A673 (cell line): ENCODE results near the gene SSR1. TPM values are rescaled to one million over a fixed set of nuclear protein-coding genes. Genes with fewer than 3 reads are reported as not detected.
"Not testable (repeated sequence)": the region's sequence is repeated elsewhere in the genome, so short reads cannot be mapped to it uniquely, and the experiment has no call there.

ENCODE experiments used
- BruUV-seq: library from RNA; stranded (reverse); fragments of 400-500 nt; replicated peaks from 2 replicates; lab custom pipeline; 2021; lab: Mats Ljungman, UMichigan
- CTCF ChIA-PET: fragments of 300-600 bp; sonication (Branson Sonifier 250); formaldehyde crosslinking; loops from one replicate; lab custom pipeline; 2022; ENCODE audit warnings: antibody characterized with exemption; lab: Charles Lee
- POLR2A ChIA-PET: fragments of 300-600 bp; sonication (Branson Sonifier 250); formaldehyde crosslinking; loops from one replicate; lab custom pipeline; 2022; ENCODE audit warnings: antibody characterized with exemption; ENCODE audit not compliant: low non-redundant PET; lab: Charles Lee
- DNase-seq: peaks from one replicate; pipeline ENCODE4 v3.0.0-alpha.2; 2015; ENCODE audit warnings: low spot score
- H3K27ac ChIP-seq: fragments of 200-600 bp; sonication (generic); 2 replicates; pipeline ENCODE4 v1.5.1; 2016; ENCODE audit warnings: mixed run types, low read depth, mild to moderate bottlenecking, mixed read lengths, antibody characterized with exemption, low read length; ENCODE audit not compliant: poor library complexity, severe bottlenecking
- H3K27me3 ChIP-seq: fragments of 200-600 bp; sonication (generic); replicated peaks from 2 replicates; pipeline ENCODE4 v1.6.1; 2017; ENCODE audit warnings: mixed run types, low read depth, mild to moderate bottlenecking, mixed read lengths, antibody characterized with exemption, low read length; ENCODE audit not compliant: insufficient read depth, poor library complexity
- H3K36me3 ChIP-seq: fragments of 200-600 bp; sonication (generic); 2 replicates; pipeline ENCODE4 v1.6.1; 2016; ENCODE audit warnings: mixed run types, mild to moderate bottlenecking, mixed read lengths, antibody characterized with exemption, low read length; ENCODE audit not compliant: insufficient read depth, poor library complexity, severe bottlenecking
- H3K4me1 ChIP-seq: fragments of 200-600 bp; sonication (generic); 2 replicates; pipeline ENCODE4 v1.6.1; 2017; ENCODE audit warnings: mixed run types, mild to moderate bottlenecking, mixed read lengths, antibody characterized with exemption, low read length; ENCODE audit not compliant: insufficient read depth, poor library complexity, severe bottlenecking
- H3K4me3 ChIP-seq: fragments of 200-600 bp; sonication (generic); 2 replicates; pipeline ENCODE4 v1.5.1; 2016; ENCODE audit warnings: low read depth, mixed run types, mild to moderate bottlenecking, mixed read lengths, low read length; ENCODE audit not compliant: poor library complexity, severe bottlenecking
- H3K9me3 ChIP-seq: fragments of 200-600 bp; sonication (generic); 2 replicates; pipeline ENCODE4 v1.6.1; 2016; ENCODE audit warnings: mixed run types, low read depth, mild to moderate bottlenecking, mixed read lengths, antibody characterized with exemption, low read length; ENCODE audit not compliant: poor library complexity, severe bottlenecking
- EZH2 ChIP-seq: fragments of 200-600 bp; sonication (generic); IDR thresholded peaks from 2 replicates; pipeline ENCODE4 v1.6.1; 2017; ENCODE audit warnings: borderline replicate concordance, low read depth, mild to moderate bottlenecking, mixed read lengths, antibody characterized with exemption, low read length; ENCODE audit not compliant: poor library complexity, severe bottlenecking
- intact Hi-C: fragments of 100-400 bp; cut with micrococcal nuclease; formaldehyde crosslinking; loops from one replicate; pipeline ENCODE4 v1.10.0; 2022; ENCODE audit not compliant: unreplicated experiment
- total RNA-seq: library from RNA; stranded (reverse); gene quantifications from 2 replicates; pipeline ENCODE4 v1.2.3, GENCODE V29; 2021
- TF ChIP-seq, protein P1 (sequence below): fragments of 300-800, 200-600 bp; sonication (generic); conservative IDR thresholded peaks from 2 replicates; pipeline ENCODE4 v1.5.1; 2017; ENCODE audit warnings: low read depth, mild to moderate bottlenecking, antibody characterized with exemption, low read length, moderate library complexity, mixed read lengths

The SSR1 gene
- total RNA-seq, 1 experiment from 2014 or later = 161 TPM

DNA sequence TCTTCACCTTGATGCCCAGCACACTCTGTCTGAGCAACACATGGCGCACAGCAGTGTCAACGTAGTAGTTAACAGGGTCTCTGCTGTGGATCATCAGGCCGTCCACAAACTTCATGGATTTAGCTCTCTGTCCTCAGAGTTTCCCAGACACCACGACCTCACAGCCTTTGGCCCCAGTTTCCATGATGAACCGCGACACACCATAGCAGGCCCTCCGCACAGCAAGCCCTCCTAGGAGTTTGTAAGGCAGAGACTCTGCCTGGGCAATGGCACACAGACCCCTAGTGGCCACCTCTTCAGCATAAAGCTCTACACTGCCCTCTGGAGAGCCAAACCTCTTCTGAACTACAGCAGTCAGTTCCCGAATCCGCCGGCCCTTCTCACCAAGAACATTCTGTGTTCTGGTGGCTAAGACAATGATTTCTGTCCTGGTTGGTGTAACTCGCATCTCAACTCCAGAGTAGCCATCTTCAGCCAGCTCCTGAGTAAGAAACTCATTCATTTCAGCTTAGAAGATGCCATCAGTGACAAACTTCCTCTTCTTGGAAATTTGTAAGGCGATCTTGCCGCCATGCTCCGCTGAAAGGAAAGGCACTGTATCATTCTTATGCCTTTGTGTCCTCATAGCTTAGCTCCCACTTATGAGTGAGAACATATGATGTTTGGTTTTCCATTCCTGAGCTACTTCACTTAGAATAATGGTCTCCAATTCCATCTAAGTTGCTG lies 26.2 kb upstream of the SSR1 start:
- H3K4me3 ChIP-seq, BruUV-seq, H3K4me1 ChIP-seq, H3K27ac ChIP-seq, POLR2A ChIA-PET, H3K27me3 ChIP-seq, H3K9me3 ChIP-seq, H3K36me3 ChIP-seq, intact Hi-C loops: not testable (repeated sequence)
- CTCF ChIA-PET = interaction anchor here (0.5 to 0.6 kb wide), 2 partner anchors 20 to 277 kb away, joined by 3 to 4 read pairs; no protein-coding TSS in a partner anchor
- peak; percentile 47 for DNase-seq
- TF ChIP-seq, protein P1, sequence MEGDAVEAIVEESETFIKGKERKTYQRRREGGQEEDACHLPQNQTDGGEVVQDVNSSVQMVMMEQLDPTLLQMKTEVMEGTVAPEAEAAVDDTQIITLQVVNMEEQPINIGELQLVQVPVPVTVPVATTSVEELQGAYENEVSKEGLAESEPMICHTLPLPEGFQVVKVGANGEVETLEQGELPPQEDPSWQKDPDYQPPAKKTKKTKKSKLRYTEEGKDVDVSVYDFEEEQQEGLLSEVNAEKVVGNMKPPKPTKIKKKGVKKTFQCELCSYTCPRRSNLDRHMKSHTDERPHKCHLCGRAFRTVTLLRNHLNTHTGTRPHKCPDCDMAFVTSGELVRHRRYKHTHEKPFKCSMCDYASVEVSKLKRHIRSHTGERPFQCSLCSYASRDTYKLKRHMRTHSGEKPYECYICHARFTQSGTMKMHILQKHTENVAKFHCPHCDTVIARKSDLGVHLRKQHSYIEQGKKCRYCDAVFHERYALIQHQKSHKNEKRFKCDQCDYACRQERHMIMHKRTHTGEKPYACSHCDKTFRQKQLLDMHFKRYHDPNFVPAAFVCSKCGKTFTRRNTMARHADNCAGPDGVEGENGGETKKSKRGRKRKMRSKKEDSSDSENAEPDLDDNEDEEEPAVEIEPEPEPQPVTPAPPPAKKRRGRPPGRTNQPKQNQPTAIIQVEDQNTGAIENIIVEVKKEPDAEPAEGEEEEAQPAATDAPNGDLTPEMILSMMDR = peak; percentile 62

DNA sequence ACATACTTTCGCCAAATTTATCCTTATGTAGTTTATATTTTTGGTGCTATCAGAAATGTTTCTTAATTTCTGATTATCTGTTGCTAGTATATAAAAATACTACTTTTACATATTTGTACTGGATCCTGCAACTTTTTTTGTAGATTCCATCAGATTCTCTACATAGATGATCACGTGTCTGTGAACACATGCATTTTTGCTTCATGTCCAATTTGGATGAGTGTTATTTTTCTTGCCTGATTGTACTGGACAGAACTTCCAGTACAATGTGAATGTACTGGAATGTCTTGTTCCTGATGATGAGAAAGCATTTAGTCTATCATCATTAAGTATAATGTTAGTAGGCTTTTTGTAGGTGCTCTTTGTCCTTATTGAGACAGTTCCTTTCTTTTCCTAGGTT lies 25.0 kb upstream of the SSR1 start:
- Histone ChIP-seq H3K27me3 (no peaks in the 10 kb centered on the region), H3K27ac (no peak overlapping the region), H3K4me1 (no peaks in the 10 kb centered on the region), H3K4me3 (no peak overlapping the region), H3K36me3 (no peaks in the 10 kb centered on the region), H3K9me3 (no peaks in the 10 kb centered on the region)
- ChIA-PET POLR2A (no interaction called here), CTCF (no interaction called here)
- DNase-seq = no peak
- intact Hi-C loops = no loop called here
- no TSS peak for BruUV-seq
- TF ChIP-seq, protein P1 = no peak
- TF ChIP-seq EZH2 = no peak

DNA sequence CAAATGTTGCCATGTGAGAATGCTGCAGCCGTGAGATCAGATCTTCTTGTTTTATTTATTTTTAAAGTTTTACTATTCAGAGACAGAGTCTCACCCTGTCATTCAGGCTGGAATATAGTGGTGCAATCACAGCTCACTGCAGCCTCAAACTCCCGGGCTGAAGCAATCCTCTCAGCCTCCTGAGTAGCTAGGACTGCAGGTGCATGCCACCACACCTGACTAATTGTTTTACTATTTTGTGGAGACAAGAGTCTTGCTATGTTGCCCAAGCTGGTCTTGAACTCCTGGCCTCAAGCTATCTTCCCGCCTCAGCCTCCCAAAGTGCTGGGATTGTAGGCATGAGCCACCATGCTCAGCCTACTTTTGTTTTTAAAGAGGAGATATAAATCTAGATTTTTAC lies 22.5 kb upstream of the SSR1 start:
- intact Hi-C loops = no loop called here
- no TSS peak for BruUV-seq
- no peaks in the 10 kb centered on the region for H3K27me3 ChIP-seq
- no peaks in the 10 kb centered on the region for H3K4me1 ChIP-seq
- ChIA-PET CTCF (no interaction called here), POLR2A (no interaction called here)
- TF ChIP-seq, protein P1 = no peak
- TF ChIP-seq EZH2 = no peak
- no peak for DNase-seq
- H3K9me3 ChIP-seq = no peaks in the 10 kb centered on the region
- H3K27ac ChIP-seq = no peak overlapping the region
- no peaks in the 10 kb centered on the region for H3K36me3 ChIP-seq
- no peak overlapping the region for H3K4me3 ChIP-seq
